ENCODE results near the gene PNPLA6. TPM values are rescaled to one million over a fixed set of nuclear protein-coding genes. Genes with fewer than 3 reads are reported as not detected.

PNPLA6 gene
- total RNA-seq, 3 donors from 2014 or later = 85.7 to 136 (median 121) TPM

DNA sequence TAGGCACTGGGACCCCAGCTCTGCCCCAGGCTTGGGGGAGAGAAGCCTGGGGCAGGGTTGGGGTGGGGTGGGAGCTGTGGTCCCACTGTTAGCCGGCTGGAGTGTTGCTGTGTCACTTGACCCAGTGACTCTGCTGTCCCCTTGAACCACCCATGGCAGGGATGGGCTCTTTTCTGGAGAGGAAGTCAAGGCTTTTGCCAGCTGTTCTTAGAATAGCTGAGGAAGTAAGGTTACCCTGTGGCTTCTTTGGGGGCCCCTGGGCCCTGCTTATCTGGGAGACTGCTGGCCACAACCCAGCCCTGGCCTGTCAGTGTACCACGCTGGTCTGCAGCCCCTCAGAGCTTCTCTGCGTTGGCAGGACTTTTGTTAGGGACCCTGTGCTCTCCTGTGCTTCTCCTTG, 9.1 kb downstream of the PNPLA6 start:
- H3K4me1 ChIP-seq (ENCODE audit: low read depth) = peaks cover 5% of the 10 kb centered on the region
- H3K9me3 ChIP-seq = no peaks in the 10 kb centered on the region
- H3K4me3 ChIP-seq = no peak overlapping the region
- no peaks in the 10 kb centered on the region for H3K36me3 ChIP-seq (ENCODE audit: low read depth)
- ATAC-seq (no peak), DNase-seq (no peak)
- intact Hi-C loops (cut with DNase I, micrococcal nuclease) = no loop called here
- TF ChIP-seq, protein P1, sequence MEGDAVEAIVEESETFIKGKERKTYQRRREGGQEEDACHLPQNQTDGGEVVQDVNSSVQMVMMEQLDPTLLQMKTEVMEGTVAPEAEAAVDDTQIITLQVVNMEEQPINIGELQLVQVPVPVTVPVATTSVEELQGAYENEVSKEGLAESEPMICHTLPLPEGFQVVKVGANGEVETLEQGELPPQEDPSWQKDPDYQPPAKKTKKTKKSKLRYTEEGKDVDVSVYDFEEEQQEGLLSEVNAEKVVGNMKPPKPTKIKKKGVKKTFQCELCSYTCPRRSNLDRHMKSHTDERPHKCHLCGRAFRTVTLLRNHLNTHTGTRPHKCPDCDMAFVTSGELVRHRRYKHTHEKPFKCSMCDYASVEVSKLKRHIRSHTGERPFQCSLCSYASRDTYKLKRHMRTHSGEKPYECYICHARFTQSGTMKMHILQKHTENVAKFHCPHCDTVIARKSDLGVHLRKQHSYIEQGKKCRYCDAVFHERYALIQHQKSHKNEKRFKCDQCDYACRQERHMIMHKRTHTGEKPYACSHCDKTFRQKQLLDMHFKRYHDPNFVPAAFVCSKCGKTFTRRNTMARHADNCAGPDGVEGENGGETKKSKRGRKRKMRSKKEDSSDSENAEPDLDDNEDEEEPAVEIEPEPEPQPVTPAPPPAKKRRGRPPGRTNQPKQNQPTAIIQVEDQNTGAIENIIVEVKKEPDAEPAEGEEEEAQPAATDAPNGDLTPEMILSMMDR (IDR thresholded peaks at IDR 0.05) = no peak

DNA sequence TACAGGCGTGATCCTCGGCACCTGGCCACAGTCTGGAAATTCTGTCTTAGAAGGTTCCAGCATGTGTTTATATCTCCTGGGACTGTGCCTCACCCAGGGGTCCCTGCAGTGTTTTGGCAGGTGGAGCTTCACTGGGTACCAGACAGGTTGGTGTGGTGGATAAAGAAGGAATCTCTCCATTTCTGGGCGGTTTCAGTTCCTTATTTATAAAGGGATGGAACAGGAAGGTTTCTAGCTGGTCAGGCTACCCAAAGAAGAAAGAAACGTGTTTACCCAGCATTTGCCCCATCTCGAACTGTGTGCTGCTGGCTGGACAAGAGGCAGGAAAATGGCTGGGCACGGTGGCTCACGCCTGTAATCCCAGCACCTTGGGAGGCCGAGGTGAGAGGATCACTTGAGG, 9.8 kb downstream of the PNPLA6 start:
- ATAC-seq (no peak), DNase-seq (no peak)
- TF ChIP-seq, protein P1 (IDR thresholded peaks at IDR 0.05) = no peak
- peaks cover 5% of the 10 kb centered on the region for H3K4me1 ChIP-seq (ENCODE audit: low read depth)
- intact Hi-C loops (cut with DNase I, micrococcal nuclease) = no loop called here
- H3K36me3 ChIP-seq (ENCODE audit: low read depth) = no peaks in the 10 kb centered on the region
- H3K9me3 ChIP-seq = no peaks in the 10 kb centered on the region
- no peak overlapping the region for H3K4me3 ChIP-seq

- no peaks in the 10 kb centered on the region for H3K36me3 ChIP-seq (ENCODE audit: low read depth)
- DNase-seq (peak in 1 of 3 donors; percentile 43), ATAC-seq (peak; percentile 80)
- no peak overlapping the region for H3K4me3 ChIP-seq
- peaks cover 5% of the 10 kb centered on the region for H3K4me1 ChIP-seq (ENCODE audit: low read depth)
- intact Hi-C loops (cut with DNase I, micrococcal nuclease) = no loop called here
- no peaks in the 10 kb centered on the region for H3K9me3 ChIP-seq
- TF ChIP-seq, protein P1 (IDR thresholded peaks at IDR 0.05) = no peak
Observed at GRCh38 chr19:7545904-7546303, 10.4 kb downstream of the PNPLA6 start.

GRCh38 chr19:7547159-7547558, 11.6 kb downstream of the PNPLA6 start:
- DNase-seq (no peak), ATAC-seq (no peak)
- Histone ChIP-seq H3K4me1 (ENCODE audit: low read depth) (peaks cover 5% of the 10 kb centered on the region), H3K9me3 (no peaks in the 10 kb centered on the region), H3K4me3 (no peak overlapping the region), H3K36me3 (ENCODE audit: low read depth) (no peaks in the 10 kb centered on the region)
- TF ChIP-seq, protein P1 (IDR thresholded peaks at IDR 0.05) = no peak
- intact Hi-C loops (cut with DNase I, micrococcal nuclease) = no loop called here

DNA sequence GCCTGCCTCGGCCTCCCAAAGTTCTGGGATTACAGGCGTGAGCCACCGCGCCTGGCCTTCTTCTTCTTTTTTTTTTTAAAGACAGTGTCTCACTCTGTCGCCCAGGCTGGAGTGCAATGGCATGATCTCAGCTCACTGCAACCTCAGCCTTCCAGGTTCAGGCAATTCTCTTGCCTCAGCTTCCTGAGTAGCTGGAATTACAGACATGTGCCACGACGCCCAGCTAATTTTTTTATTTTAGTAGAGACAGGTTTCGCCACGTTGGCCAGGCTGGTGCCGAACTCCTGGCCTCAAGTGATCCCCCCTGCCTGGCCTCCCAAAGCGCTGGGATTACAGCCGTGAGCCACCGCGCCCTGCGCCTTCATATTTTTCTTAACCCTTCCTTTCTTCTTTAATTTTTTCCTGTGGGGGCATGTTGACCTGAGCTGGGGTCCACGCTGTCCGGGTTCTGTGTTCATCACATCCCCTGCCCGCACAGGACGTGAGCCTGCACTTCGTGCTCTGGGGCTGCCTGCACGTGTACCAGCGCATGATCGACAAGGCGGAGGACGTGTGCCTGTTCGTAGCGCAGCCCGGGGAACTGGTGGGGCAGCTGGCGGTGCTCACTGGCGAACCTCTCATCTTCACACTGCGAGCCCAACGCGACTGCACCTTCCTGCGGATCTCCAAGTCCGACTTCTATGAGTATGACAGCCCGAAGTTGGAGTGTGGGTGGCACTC, 14.1 kb downstream of the PNPLA6 start:
- TF ChIP-seq, protein P1 (IDR thresholded peaks at IDR 0.05) = no peak
- peaks cover 5% of the 10 kb centered on the region for H3K4me1 ChIP-seq (ENCODE audit: low read depth)
- DNase-seq = no peak
- intact Hi-C loops (cut with DNase I, micrococcal nuclease) = no loop called here
- H3K4me3 ChIP-seq = no peak overlapping the region
- ATAC-seq = no peak
- no peaks in the 10 kb centered on the region for H3K9me3 ChIP-seq
- H3K36me3 ChIP-seq (ENCODE audit: low read depth) = no peaks in the 10 kb centered on the region
